Measurements from ENCODE around the gene WDFY4. TPM values are rescaled to one million over a fixed set of nuclear protein-coding genes. Genes with fewer than 3 reads are reported as not detected.
A peak's percentile ranks its signal among the peaks of the same experiment; 100 is the strongest.

The WDFY4 gene
- total RNA-seq, 1 donor from 2014 or later = 2.6 TPM

GRCh38 chr10:49021685-49022084 is 337.0 kb downstream of the WDFY4 start:
- no peaks in the 10 kb centered on the region for H3K27me3 ChIP-seq (ENCODE audit: control insufficient read depth in 3 of 3, insufficient read depth in 3 of 3, low read length in 3 of 3)
- H3K9ac ChIP-seq (ENCODE audit: low read depth in 1 of 3, low read length in 3 of 3) = no peak overlapping the region
- peaks cover 0 to 6% (median 4%) of the 10 kb centered on the region in 3 donors for H3K36me3 ChIP-seq (ENCODE audit: control insufficient read depth in 3 of 3, insufficient read depth in 3 of 3, low read length in 3 of 3)
- H3K4me1 ChIP-seq (ENCODE audit: control insufficient read depth in 3 of 3, insufficient read depth in 3 of 3, low read length in 3 of 3) = peaks cover 6 to 19% (median 12%) of the 10 kb centered on the region in 3 donors
- no peaks in the 10 kb centered on the region for H3K9me3 ChIP-seq (ENCODE audit: control insufficient read depth in 3 of 3, low read length in 3 of 3)
- H3K4me3 ChIP-seq (ENCODE audit: low read length in 3 of 3) = no peak overlapping the region
- no peak overlapping the region for H3K27ac ChIP-seq (ENCODE audit: low read depth, low read length)

- Histone ChIP-seq H3K4me1 (ENCODE audit: control insufficient read depth in 3 of 3, insufficient read depth in 3 of 3, low read length in 3 of 3) (peaks cover 6 to 19% (median 12%) of the 10 kb centered on the region in 3 donors), H3K27ac (ENCODE audit: low read depth, low read length) (no peak overlapping the region), H3K27me3 (ENCODE audit: control insufficient read depth in 3 of 3, insufficient read depth in 3 of 3, low read length in 3 of 3) (no peaks in the 10 kb centered on the region), H3K9me3 (ENCODE audit: control insufficient read depth in 3 of 3, low read length in 3 of 3) (no peaks in the 10 kb centered on the region), H3K9ac (ENCODE audit: low read depth in 1 of 3, low read length in 3 of 3) (no peak overlapping the region), H3K4me3 (ENCODE audit: low read length in 3 of 3) (no peak overlapping the region), H3K36me3 (ENCODE audit: control insufficient read depth in 3 of 3, insufficient read depth in 3 of 3, low read length in 3 of 3) (peaks cover 0 to 6% (median 4%) of the 10 kb centered on the region in 3 donors)
Measured at GRCh38 chr10:49023071-49023470, 338.4 kb downstream of the WDFY4 start.

GRCh38 chr10:49023752-49024151 is 339.1 kb downstream of the WDFY4 start:
- Histone ChIP-seq H3K27ac (ENCODE audit: low read depth, low read length) (peak overlapping the region; percentile 70), H3K9ac (ENCODE audit: low read depth in 1 of 3, low read length in 3 of 3) (no peak overlapping the region), H3K27me3 (ENCODE audit: control insufficient read depth in 3 of 3, insufficient read depth in 3 of 3, low read length in 3 of 3) (no peaks in the 10 kb centered on the region), H3K4me3 (ENCODE audit: low read length in 3 of 3) (no peak overlapping the region), H3K4me1 (ENCODE audit: control insufficient read depth in 3 of 3, insufficient read depth in 3 of 3, low read length in 3 of 3) (peaks cover 6 to 15% (median 12%) of the 10 kb centered on the region in 3 donors), H3K36me3 (ENCODE audit: control insufficient read depth in 3 of 3, insufficient read depth in 3 of 3, low read length in 3 of 3) (peaks cover 0 to 2% (median 1%) of the 10 kb centered on the region in 3 donors), H3K9me3 (ENCODE audit: control insufficient read depth in 3 of 3, low read length in 3 of 3) (no peaks in the 10 kb centered on the region)

GRCh38 chr10:49024484-49024883 is 339.8 kb downstream of the WDFY4 start:
- no peak overlapping the region for H3K9ac ChIP-seq (ENCODE audit: low read depth in 1 of 3, low read length in 3 of 3)
- H3K36me3 ChIP-seq (ENCODE audit: control insufficient read depth in 3 of 3, insufficient read depth in 3 of 3, low read length in 3 of 3) = no peaks in the 10 kb centered on the region
- peak overlapping the region; percentile 70 for H3K27ac ChIP-seq (ENCODE audit: low read depth, low read length)
- no peak overlapping the region for H3K4me3 ChIP-seq (ENCODE audit: low read length in 3 of 3)
- H3K9me3 ChIP-seq (ENCODE audit: control insufficient read depth in 3 of 3, low read length in 3 of 3) = no peaks in the 10 kb centered on the region
- H3K4me1 ChIP-seq (ENCODE audit: control insufficient read depth in 3 of 3, insufficient read depth in 3 of 3, low read length in 3 of 3) = peaks cover 6 to 12% (median 12%) of the 10 kb centered on the region in 3 donors
- H3K27me3 ChIP-seq (ENCODE audit: control insufficient read depth in 3 of 3, insufficient read depth in 3 of 3, low read length in 3 of 3) = no peaks in the 10 kb centered on the region

GRCh38 chr10:49025347-49025983 is 340.8 kb downstream of the WDFY4 start:
- H3K27me3 ChIP-seq (ENCODE audit: control insufficient read depth in 3 of 3, insufficient read depth in 3 of 3, low read length in 3 of 3) = no peaks in the 10 kb centered on the region
- H3K9ac ChIP-seq (ENCODE audit: low read depth in 1 of 3, low read length in 3 of 3) = no peak overlapping the region
- peaks cover 6 to 12% (median 12%) of the 10 kb centered on the region in 3 donors for H3K4me1 ChIP-seq (ENCODE audit: control insufficient read depth in 3 of 3, insufficient read depth in 3 of 3, low read length in 3 of 3)
- no peak overlapping the region for H3K27ac ChIP-seq (ENCODE audit: low read depth, low read length)
- peaks cover 0 to 5% (median 0%) of the 10 kb centered on the region in 3 donors for H3K36me3 ChIP-seq (ENCODE audit: control insufficient read depth in 3 of 3, insufficient read depth in 3 of 3, low read length in 3 of 3)
- no peaks in the 10 kb centered on the region for H3K9me3 ChIP-seq (ENCODE audit: control insufficient read depth in 3 of 3, low read length in 3 of 3)
- no peak overlapping the region for H3K4me3 ChIP-seq (ENCODE audit: low read length in 3 of 3)

GRCh38 chr10:49028639-49029038 is 344.0 kb downstream of the WDFY4 start:
- peaks cover 0 to 5% (median 0%) of the 10 kb centered on the region in 3 donors for H3K36me3 ChIP-seq (ENCODE audit: control insufficient read depth in 3 of 3, insufficient read depth in 3 of 3, low read length in 3 of 3)
- no peak overlapping the region for H3K9ac ChIP-seq (ENCODE audit: low read depth in 1 of 3, low read length in 3 of 3)
- H3K4me1 ChIP-seq (ENCODE audit: control insufficient read depth in 3 of 3, insufficient read depth in 3 of 3, low read length in 3 of 3) = peaks cover 4 to 7% (median 6%) of the 10 kb centered on the region in 3 donors
- H3K27ac ChIP-seq (ENCODE audit: low read depth, low read length) = no peak overlapping the region
- H3K27me3 ChIP-seq (ENCODE audit: control insufficient read depth in 3 of 3, insufficient read depth in 3 of 3, low read length in 3 of 3) = no peaks in the 10 kb centered on the region
- no peak overlapping the region for H3K4me3 ChIP-seq (ENCODE audit: low read length in 3 of 3)
- H3K9me3 ChIP-seq (ENCODE audit: control insufficient read depth in 3 of 3, low read length in 3 of 3) = no peaks in the 10 kb centered on the region

- peaks cover 0 to 5% (median 0%) of the 10 kb centered on the region in 3 donors for H3K36me3 ChIP-seq (ENCODE audit: control insufficient read depth in 3 of 3, insufficient read depth in 3 of 3, low read length in 3 of 3)
- no peaks in the 10 kb centered on the region for H3K4me1 ChIP-seq (ENCODE audit: control insufficient read depth in 3 of 3, insufficient read depth in 3 of 3, low read length in 3 of 3)
- H3K27ac ChIP-seq (ENCODE audit: low read depth, low read length) = no peak overlapping the region
Measured at GRCh38 chr10:49029666-49030065, 345.0 kb downstream of the WDFY4 start.

More at GRCh38 chr10:49029666-49030065, 345.0 kb downstream of the WDFY4 start:
- H3K9ac ChIP-seq (ENCODE audit: low read depth in 1 of 3, low read length in 3 of 3) = no peak overlapping the region
- no peak overlapping the region for H3K4me3 ChIP-seq (ENCODE audit: low read length in 3 of 3)
- H3K9me3 ChIP-seq (ENCODE audit: control insufficient read depth in 3 of 3, low read length in 3 of 3) = no peaks in the 10 kb centered on the region
- H3K27me3 ChIP-seq (ENCODE audit: control insufficient read depth in 3 of 3, insufficient read depth in 3 of 3, low read length in 3 of 3) = no peaks in the 10 kb centered on the region

Small RNA genes within 50 kb of the gene (small RNA-seq; reads per million reads assigned to genes)
- gene MIR4294 = not detected

Other genes starting within 250 kb of the WDFY4 start
- 1.0 TPM for gene ARHGAP22, start 79.8 kb upstream of the WDFY4 start, total RNA-seq

All from skeletal muscle tissue (tissue), 5 donors.